HG02759 (cell line): ENCODE measurements around the gene CBLN1.
A peak's percentile ranks its signal among the peaks of the same experiment; 100 is the strongest.

Experiments
- ATAC-seq: cut with Tn5 transposase; IDR thresholded peaks from one replicate; pipeline ENCODE4 v1.9.1; 2021; ENCODE audit warnings: mild to moderate bottlenecking, moderate library complexity; ENCODE audit not compliant: unreplicated experiment

The CBLN1 gene

DNA sequence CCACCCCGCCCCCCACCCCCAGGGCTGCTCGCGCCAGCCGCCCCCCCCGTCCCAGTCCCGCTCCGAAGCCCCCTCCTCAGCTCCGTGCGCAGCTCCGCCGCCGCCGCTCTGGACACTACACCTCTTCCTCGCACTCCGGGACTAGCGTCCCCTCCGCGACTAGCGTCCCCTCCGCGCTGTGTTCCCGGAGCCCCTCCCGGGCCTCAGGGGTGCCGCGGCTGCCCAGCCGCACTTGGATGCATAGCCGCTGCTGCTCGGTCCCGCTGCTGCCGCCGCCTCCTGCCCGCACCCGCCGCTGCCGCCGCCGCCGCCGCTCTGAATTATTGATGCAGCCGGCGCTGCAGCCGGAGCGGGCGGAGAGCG lies at the start of gene CBLN1:
Gene CBLN1, minus strand, starts transcription at position 359 of the 363 bp plus-strand sequence. CDS start 373 bp downstream, outside the sequence.
- no peak for ATAC-seq

DNA sequence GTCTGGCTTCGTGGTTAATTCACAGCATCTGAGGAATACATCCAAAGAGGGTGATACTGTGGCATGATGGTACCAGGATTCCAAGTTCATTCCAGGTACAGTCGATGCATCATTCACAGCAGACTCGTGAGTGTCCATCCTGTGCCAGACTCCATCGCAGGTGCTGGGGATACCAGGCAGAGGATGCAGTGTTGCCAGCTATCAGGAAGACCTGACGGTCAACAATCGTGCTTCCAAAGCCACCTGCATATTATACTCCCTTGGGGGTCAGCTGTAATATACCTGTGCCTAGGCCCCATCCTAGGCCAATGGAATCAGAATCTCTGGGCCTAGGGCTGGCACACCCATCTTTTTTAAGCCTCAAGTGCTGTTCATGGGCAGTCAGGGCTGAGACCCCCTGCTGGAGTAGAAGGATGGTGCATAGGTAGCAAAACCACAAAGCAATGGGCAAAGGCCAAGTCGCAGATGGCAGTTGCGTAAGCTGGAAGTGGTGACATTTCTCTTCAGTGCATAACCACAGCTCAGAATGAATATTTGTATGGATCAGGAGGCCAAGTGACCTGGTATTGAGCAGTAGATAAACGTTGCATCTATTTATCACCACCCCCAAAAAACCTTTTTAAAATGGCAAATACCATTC lies 49.0 kb upstream of the CBLN1 start:
- ATAC-seq, result no peak

DNA sequence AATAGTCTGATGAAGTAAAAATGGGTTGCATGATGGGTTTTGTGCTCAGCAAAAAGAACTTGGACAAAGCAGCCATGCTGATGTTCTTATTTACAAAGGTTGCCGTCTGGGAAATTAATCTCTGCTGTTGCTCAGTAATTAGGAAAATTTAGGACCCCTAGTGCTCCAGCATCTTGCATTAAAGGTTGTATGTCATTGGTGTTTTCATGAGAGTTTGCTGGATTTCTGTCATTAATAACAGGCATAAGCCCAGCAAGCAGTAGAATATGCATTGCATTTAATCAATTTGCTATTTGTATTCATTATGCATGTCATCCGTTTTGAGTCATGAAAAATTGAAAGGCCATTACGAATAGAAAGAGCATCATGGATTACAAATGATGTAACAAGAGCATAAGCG lies 46.7 kb upstream of the CBLN1 start:
- ATAC-seq, result no peak

DNA sequence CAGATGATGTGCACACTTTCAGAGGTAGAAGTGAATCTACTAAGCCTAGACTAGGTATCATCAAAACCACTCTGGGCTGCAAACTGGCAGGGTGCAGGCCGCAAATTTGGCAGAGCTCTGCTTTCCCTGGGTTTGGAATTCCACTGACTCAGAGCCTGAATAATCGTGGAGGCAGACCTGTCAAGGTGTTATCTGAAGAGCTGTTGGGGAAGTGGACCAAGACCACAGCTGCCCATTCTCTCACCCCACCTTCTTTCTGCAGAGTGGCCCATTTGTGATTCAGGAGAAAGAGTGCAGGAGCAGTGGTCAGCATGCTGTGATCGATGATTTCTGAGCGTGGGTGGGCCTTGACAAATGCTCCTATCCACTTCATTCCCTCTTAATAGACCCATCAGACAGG lies 45.8 kb upstream of the CBLN1 start:
- no peak for ATAC-seq

DNA sequence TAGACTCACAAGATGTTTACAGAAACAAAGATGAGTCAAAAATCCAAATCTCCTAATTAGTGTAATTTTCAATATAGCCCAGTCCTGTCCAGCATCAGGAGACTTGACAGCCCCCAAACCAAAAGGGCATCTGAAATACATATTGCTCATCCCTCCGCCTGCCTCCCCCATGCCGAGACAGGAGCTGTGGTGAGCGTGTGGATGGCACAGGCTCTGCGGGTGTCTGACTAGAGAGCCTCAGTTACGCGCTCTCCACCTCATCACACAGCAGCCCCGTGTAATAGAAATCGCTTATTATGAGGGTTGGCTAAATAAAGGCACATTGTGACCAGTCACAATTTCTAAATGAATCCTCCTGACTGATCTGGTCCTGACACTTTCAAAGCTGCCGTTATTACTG lies 43.1 kb upstream of the CBLN1 start:
- ATAC-seq, result no peak

DNA sequence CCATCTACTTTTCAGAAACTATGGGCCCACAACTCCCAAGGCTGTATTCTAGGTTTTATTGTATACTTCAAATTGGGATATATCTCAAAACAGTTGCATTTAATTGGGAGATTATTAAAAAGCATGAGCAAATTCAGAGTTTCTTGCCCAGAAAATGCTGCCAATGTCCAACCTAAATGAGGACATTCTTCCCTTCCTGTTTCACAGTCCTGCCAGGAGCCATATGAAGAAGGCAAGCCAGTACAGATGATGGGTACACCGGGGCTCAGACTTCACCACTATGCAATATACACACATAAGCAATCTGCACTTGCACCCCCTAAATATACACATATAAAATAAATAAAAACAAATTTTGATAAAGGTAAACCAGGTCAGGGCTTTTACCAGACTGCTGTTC lies 34.0 kb upstream of the CBLN1 start:
- no peak for ATAC-seq

DNA sequence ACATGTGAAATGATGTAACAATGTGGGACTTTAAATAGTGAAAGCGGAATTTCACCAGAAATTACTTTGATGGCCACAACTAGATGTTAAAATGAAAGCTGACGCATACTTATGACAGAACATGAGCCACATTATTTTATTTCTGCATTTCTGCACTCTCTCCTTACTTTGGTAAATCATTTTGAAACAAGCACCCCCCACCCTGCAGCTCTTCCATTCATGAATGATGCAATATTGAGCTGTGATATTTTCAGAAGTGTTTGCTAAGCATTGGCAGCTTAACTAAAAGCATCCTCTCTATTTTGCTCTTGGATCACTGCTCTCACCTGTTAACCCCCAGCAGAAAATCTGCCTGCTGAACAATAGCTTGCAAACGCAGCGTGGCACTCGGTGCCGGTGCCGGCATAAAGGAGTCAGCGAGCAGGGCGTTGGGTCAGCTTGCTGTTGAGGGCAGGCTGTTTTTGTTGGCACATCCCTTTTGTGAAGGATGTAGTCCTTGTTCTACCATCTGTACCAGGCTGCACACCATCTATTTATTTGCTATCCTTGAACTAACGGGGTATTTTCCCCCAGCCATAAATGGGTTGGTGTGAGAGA lies 30.8 kb upstream of the CBLN1 start:
- ATAC-seq, result no peak

DNA sequence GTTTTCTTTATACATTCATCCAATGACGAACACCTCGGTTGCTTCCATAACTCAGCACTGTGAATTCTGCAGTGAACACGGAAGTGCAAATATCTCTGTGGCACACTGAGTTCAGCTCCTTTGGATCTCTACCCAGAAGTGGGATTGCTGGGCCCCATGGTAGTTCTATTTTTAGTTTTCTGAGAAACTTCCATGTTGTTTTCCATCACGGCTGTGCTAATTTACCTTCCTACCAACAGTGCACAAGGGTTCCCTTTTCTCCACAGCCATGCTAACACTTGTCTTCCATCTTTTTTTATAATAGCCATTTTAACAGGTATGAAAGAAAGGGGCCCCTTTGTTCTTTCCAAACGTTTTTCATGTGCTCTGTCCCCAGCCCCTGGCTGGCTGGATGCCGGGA lies 30.2 kb upstream of the CBLN1 start:
- no peak for ATAC-seq

DNA sequence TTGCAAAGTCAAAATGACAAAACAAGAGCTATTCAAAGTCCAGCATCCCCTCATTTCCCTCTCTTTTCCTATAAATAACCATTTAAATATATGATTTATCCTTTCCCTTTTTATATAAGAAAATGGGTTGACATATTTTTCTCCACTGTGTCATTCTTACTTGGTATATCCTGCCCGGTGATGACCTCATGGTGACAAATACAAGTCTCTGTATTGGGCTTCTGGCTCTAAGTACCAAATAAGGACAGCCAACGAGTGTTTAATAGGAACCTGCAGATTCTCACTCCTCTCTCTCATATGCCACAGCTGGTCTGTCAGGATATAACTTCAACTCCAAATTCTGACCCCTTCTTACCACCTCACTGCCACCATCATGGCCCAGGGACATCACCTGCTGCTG lies 25.5 kb upstream of the CBLN1 start:
- ATAC-seq, result no peak

DNA sequence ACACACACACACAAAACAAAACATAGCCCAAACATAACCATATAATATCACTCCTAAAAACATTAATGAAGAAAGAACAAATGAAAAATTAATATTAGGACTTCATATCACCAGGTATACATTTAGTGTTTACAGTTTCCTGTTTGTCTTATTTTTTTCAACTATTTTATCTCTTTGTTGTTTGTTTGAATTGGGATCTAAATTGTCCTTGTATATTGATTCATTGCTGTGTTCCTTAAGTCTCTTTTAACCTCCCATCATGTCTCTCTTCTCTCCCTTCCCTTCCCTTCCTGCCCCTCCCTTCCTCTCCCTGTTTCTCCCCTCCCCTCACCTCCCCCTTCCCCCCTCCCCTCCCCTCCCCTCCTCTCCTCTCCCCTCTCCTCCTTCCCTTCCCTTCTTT lies 23.8 kb upstream of the CBLN1 start:
- no peak for ATAC-seq

DNA sequence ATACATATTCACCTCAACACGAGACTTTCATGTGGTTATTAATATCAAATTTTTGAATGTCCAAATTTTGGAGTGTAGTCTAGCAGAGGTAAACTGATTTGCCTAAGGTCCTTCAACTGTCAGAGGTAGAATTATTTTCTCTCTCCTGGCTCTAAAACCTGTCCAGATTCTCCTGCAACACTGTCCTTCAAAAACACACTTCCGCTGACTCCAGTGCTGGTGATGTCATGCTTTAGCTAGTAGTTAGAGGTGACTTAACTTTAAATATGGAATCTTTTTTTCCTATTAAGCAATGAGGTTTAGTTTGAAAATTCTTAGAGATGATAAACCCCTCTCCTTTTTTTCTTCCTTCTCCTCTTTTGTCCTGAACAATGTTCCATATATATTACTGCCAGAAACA lies 10.8 kb upstream of the CBLN1 start:
- no peak for ATAC-seq

DNA sequence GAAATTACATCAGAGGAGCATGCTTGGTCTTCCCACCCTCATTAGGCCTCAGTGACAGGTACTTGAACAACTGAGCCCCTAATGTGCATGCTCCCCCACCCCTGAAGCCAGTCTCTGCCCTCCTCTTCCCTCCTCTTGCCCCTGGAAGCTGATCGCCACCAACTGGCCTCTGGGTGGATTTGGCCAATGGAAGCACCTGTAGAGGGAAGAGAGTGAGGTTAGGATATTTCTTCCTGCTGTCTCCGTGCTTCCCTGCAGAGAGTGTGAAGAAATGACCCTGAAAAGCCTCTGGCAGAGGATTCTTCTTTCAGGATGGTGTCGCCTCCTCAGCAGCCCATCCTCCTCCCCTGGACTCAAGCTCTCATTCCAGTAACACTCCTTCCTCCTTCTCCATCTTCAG lies 5.9 kb upstream of the CBLN1 start:
- ATAC-seq, result no peak

DNA sequence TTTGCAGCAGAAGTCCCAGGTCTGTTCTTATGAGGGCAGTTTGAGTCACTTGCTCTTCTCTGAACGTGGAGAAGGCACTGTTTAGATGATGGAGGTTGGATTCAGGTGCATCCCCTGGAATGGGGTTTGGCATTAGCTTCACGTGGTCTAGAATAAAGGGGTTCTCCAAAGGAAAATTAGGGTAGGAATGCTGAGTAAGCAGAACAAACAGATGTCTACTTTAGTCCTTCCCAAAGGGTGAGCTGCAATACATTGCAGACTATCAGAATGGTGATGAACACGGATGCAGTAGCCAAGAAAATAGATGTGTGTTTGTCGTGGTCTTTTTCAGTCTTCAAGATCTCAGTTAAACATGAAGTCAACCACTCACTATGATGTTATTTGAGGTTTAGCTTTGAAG lies 3.3 kb upstream of the CBLN1 start:
- ATAC-seq, result no peak

DNA sequence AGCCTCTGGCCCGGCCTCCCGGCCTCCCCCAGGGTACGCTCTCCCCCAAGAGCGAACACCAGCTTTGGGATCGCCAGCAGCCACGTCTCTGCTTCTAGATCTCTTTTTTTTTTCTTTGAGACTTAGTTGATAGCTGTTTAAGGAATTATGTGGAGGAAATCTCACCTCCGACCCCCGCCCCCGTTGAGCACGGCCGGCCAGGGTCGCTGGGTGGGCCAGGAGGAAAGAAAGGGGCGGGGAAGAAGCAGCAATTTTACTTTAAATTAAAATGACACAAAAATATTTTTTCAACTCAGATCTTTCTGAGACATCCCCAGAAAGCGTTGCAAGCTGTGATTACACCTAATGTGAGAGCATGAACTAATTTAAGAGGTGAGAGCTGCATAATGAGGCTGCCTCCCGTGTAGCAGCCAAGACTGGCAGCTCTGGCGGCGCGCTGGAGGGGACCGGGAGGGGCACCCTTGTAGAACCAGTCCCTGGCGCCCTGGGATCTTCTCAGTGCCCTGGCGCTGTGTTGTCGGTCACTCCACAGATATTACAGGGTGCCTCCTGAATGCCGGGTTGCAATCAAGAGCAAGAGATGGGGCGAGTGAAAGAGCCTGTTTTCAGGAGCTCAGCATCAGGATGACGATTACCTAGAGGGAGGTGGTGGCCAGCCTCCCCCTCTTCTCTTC lies 1.9 kb upstream of the CBLN1 start:
- no peak for ATAC-seq

DNA sequence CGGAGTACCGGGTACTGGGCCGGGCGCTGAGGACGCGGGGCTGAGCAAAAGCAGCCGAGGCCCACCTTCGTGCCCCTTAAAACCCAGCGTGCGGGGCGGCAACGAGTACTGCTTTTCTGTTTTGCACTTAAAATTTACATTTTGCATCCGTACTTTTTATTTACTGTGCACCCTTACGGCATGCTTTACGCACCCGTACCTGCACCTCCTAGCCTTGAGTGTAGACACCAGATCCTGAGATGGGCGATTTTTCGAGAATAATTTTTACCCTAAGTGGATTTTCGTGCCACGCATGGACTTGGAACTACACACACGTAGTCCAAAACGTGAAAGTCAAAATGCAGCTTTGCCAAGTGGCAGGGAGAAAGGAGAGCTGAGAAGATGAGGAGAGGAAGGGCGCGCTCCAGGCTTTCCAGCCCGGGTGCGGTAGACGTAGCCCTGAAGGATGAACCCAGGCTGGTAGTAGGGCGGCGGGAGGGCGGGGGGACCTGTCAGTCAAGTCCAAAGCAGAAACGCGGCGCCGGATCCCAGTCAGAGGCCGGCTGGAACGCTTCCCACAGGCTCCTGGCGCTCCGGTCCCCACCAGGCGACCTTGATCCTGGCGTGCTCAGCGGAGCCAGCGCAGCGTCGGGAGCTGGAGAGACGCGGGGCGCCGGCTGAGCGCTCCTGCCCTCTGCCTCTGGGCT lies 1.2 kb upstream of the CBLN1 start:
- no peak for ATAC-seq

DNA sequence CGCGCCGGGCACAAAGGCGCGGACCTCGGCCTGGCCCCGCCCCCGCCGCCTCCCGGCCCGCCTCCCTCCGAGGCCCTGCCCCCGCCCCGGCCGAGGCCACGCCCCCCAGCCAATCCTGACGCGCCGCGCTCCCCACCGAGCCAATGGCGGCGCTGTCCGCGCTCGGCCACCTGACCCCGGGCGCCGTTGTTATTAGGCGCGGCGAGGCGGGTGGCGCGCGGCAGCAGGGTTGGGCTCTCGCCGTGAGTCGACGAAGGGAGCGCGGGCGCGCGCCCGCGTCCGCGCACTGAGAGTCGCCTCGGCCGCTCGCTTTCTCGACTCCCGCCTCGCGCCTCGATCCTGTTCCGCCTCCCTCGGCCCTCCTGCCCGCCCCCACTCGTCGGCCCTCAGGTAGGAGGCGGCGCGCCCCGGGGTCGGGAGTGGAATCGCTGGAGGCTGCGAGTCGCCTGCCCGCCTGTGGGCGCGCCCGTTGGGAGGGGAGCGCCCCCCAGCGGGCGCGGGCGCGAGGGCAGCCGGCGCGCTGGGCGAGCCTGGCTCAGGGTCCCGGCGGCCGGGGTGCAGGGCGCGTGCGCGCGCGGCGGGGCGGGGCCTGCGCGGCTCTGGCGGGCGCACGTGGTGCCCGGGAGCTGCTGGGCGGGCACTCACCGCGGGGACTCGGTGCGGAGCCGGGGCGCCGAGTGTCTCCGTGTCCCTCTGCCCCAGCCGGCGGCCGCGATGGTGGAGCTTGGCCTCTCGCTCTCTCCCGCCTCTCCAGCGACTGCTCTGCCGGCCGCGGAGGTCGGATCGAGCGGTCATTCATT lies 405 bp upstream of the CBLN1 start:
- peak; percentile 88 for ATAC-seq

DNA sequence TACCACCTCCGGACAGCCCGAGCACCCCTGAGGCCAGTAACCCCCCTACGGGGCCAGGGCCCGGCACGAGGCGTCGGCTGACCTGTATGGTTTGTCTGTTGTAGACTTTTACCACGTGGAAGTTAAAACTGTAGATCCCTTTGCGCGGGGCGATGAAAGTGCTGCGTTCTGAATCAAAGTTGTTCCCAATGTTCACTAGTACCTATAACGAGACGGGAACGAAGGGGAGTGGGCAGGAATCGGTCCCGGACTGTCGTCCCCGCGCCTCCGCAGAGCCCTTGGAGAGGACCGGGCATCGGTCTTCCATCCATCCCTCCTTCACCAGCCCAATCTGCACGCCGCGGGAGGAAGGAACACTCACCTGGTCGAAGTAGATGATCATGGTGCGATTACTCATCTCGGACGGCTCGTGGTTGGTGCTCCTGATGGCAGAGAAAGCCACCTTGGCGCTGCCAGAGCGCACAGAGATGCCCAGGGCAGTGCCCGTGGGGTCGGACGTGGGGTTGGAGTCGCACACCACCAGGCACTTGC lies 732 bp downstream of the CBLN1 start:
- no peak for ATAC-seq

DNA sequence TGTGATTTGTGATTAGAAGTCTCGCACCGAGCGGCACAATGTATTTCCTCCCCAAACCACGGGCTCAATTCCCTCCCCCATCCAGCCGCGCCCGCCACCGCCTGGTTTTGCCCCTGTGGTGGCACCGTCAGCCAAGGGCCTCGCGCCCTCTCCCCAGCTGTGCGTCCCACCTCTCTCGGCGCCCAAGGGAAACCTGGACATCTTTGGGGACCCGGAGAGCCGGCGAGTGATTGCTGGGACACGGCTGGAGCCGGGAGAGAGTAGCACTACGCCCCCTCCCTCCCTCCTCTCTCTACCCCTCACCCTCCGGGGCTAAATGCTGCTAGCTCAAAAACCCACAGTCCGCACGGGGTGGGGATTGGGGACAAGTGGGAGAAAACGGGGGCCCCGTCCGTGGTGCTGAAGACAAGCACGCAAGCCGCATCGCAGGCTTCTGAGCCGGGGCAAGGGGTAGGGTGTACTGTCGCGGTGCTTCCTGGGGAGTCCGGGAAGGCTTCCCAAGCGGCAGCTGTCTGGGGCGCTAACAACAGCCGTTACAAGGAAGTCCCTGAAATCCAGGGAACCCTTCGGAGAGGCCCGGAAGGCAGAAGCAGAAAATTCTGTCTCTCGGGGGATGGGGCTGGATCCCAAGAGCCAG lies 1.4 kb downstream of the CBLN1 start:
- no peak for ATAC-seq

DNA sequence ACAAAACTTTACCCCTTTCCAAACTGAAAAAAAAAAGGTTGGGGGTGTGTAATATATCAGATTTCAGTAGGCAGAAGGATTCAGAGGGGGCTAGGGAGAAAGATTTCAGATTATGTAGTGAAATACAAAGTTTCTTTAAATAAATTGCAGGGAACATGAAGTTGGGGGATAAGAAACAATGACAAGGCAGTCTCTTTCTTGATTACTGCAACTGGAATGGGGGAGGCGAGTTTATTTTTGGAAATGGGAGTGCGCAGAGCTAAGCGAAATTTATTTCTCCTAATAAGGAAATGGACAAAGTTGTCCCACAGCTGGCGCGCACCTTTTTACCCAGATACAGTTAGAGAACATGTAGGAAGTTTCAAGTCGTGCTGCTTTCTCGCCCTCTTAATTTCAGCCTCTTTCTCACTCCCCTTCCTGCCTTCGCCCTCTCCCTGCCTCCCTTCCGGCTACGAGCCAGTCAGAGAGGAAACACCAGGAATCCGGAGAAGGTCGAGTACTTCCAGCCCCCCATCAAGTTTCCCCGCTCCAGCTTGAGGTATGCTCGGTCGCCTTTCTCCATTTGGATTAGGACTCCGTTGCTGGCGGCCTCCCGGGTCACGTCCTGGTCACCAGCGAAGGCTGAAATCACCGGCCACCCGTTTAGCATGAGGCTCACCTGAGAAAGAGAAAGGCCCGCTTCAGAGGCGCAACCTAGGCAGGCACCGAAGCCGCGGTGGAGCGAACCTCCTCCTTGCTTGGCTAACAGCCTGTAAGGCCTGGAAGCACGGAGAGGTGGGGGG lies 2.5 kb downstream of the CBLN1 start:
- no peak for ATAC-seq

DNA sequence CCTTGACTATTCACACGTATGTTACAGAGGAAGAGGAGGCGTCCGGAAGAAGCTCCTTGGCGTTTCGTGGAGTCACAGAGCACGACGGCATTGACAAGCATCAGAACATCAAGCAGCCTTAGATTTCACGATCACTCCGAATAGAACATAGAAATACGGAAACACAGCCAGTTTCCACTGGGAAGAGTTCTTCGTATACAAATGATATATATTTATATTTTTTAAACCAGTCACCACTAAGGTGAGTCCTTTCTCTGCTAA lies 3.1 kb downstream of the CBLN1 start:
- no peak for ATAC-seq
